ENCODE measurements around the gene MYL4. TPM values are rescaled to one million over a fixed set of nuclear protein-coding genes. Genes with fewer than 3 reads are reported as not detected.
"Not testable (repeated sequence)": the region's sequence is repeated elsewhere in the genome, so short reads cannot be mapped to it uniquely, and the experiment has no call there.

MYL4 gene
- total RNA-seq, 3 donors from 2014 or later (not counting 1 experiment from before 2014, with no cell fraction given): 0.33 TPM; not detected in 2

GRCh38 chr17:47172696-47173565 is 36.2 kb upstream of the MYL4 start:
- H3K4me1 Mint-ChIP-seq: peaks cover 32 to 45% of the 10 kb centered on the region in 2 donors
- H3K27me3 Mint-ChIP-seq (ENCODE audit: low read depth in 2 of 2): no peaks in the 10 kb centered on the region

GRCh38 chr17:47174823-47175222 is 34.3 kb upstream of the MYL4 start:
- H3K36me3 ChIP-seq (ENCODE audit: control insufficient read depth, insufficient read depth, low read length): peaks cover 50% of the 10 kb centered on the region
- H3K36me3 Mint-ChIP-seq; H3K9me3 ChIP-seq (ENCODE audit: control insufficient read depth, insufficient read depth, low read length); H3K4me3 Mint-ChIP-seq; intact Hi-C loops (cut with micrococcal nuclease); H3K27me3 Mint-ChIP-seq (ENCODE audit: low read depth in 2 of 2); H3K27ac ChIP-seq (ENCODE audit: low read length); ATAC-seq; H3K9me3 Mint-ChIP-seq; DNase-seq; H3K27me3 ChIP-seq (ENCODE audit: control insufficient read depth, insufficient read depth, low read length); H3K4me3 ChIP-seq (ENCODE audit: low read length); H3K4me1 ChIP-seq (ENCODE audit: control insufficient read depth, insufficient read depth, low read length): not testable (repeated sequence)
- Mint-ChIP-seq H3K27ac (peak overlapping the region; percentile 61 to 65), H3K4me1 (peaks cover 35 to 52% of the 10 kb centered on the region in 2 donors)
- WGBS (ENCODE audit: insufficient coverage): 96% methylated on average over 8 of the region's 8 CpGs

More at GRCh38 chr17:47172696-47173565, 36.2 kb upstream of the MYL4 start:
- H3K4me3 Mint-ChIP-seq: no peak overlapping the region
- no CpG with 5 or more reads among the region's 2 CpGs for WGBS (ENCODE audit: insufficient coverage)
- H3K27ac Mint-ChIP-seq: peak overlapping the region in 1 of 2 donors; percentile 0
- DNase-seq (no peak), ATAC-seq (no peak)
- peaks cover 53% of the 10 kb centered on the region for H3K36me3 ChIP-seq (ENCODE audit: control insufficient read depth, insufficient read depth, low read length)
- no peaks in the 10 kb centered on the region for H3K4me1 ChIP-seq (ENCODE audit: control insufficient read depth, insufficient read depth, low read length)
- TF ChIP-seq, protein P1, sequence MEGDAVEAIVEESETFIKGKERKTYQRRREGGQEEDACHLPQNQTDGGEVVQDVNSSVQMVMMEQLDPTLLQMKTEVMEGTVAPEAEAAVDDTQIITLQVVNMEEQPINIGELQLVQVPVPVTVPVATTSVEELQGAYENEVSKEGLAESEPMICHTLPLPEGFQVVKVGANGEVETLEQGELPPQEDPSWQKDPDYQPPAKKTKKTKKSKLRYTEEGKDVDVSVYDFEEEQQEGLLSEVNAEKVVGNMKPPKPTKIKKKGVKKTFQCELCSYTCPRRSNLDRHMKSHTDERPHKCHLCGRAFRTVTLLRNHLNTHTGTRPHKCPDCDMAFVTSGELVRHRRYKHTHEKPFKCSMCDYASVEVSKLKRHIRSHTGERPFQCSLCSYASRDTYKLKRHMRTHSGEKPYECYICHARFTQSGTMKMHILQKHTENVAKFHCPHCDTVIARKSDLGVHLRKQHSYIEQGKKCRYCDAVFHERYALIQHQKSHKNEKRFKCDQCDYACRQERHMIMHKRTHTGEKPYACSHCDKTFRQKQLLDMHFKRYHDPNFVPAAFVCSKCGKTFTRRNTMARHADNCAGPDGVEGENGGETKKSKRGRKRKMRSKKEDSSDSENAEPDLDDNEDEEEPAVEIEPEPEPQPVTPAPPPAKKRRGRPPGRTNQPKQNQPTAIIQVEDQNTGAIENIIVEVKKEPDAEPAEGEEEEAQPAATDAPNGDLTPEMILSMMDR (IDR thresholded peaks at IDR 0.05): no peak
- no peak overlapping the region for H3K4me3 ChIP-seq (ENCODE audit: low read length)
- H3K27me3 ChIP-seq (ENCODE audit: control insufficient read depth, insufficient read depth, low read length): no peaks in the 10 kb centered on the region
- no peak overlapping the region for H3K27ac ChIP-seq (ENCODE audit: low read length)
- H3K36me3 Mint-ChIP-seq: peaks cover under 1% of the 10 kb centered on the region
- intact Hi-C loops (cut with micrococcal nuclease): no loop called here
- H3K9me3 ChIP-seq (ENCODE audit: control insufficient read depth, insufficient read depth, low read length): no peaks in the 10 kb centered on the region
- H3K9me3 Mint-ChIP-seq: no peaks in the 10 kb centered on the region

- peaks cover 3% of the 10 kb centered on the region for H3K4me1 ChIP-seq (ENCODE audit: control insufficient read depth, insufficient read depth, low read length)
- peak overlapping the region; percentile 10 to 34 for H3K27ac Mint-ChIP-seq
- H3K27ac ChIP-seq (ENCODE audit: low read length): no peak overlapping the region
- H3K36me3 Mint-ChIP-seq: no peaks in the 10 kb centered on the region
- no peaks in the 10 kb centered on the region for H3K9me3 Mint-ChIP-seq
- ATAC-seq: no peak
- TF ChIP-seq, protein P1 (IDR thresholded peaks at IDR 0.05): no peak
- H3K4me3 ChIP-seq (ENCODE audit: low read length): no peak overlapping the region
- H3K4me1 Mint-ChIP-seq: peaks cover 35 to 47% of the 10 kb centered on the region in 2 donors
- WGBS (ENCODE audit: insufficient coverage): 87% methylated on average over 2 of the region's 2 CpGs
- intact Hi-C loops (cut with micrococcal nuclease): no loop called here
- H3K9me3 ChIP-seq (ENCODE audit: control insufficient read depth, insufficient read depth, low read length): no peaks in the 10 kb centered on the region
- H3K4me3 Mint-ChIP-seq: no peak overlapping the region
- no peaks in the 10 kb centered on the region for H3K27me3 ChIP-seq (ENCODE audit: control insufficient read depth, insufficient read depth, low read length)
- DNase-seq: no peak
- H3K27me3 Mint-ChIP-seq (ENCODE audit: low read depth in 2 of 2): no peaks in the 10 kb centered on the region
- H3K36me3 ChIP-seq (ENCODE audit: control insufficient read depth, insufficient read depth, low read length): peaks cover 45% of the 10 kb centered on the region
Observed at GRCh38 chr17:47176389-47176826, 32.7 kb upstream of the MYL4 start.

DNA sequence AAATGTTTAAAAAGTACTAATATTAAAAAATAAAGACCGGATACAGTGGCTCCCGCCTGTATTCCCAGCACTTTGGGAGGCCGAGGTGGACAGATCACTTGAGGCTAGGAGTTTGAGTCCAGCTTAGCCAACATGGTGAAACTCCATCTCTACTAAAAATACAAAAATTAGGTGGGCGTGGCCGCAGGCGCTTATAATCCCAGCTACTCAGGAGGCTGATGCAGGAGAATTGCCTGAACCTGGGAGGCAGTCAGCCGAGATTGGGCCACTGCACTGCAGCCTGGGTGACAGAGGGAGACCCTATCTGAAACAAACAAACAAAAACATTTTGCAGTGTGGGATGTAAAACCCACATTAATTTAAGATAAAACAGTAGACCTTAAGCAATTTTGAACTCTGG is 31.9 kb upstream of the MYL4 start:
- no peaks in the 10 kb centered on the region for H3K9me3 Mint-ChIP-seq
- no peaks in the 10 kb centered on the region for H3K9me3 ChIP-seq (ENCODE audit: control insufficient read depth, insufficient read depth, low read length)
- H3K36me3 Mint-ChIP-seq: no peaks in the 10 kb centered on the region
- peaks cover 41% of the 10 kb centered on the region for H3K36me3 ChIP-seq (ENCODE audit: control insufficient read depth, insufficient read depth, low read length)
- peaks cover 3% of the 10 kb centered on the region for H3K4me1 ChIP-seq (ENCODE audit: control insufficient read depth, insufficient read depth, low read length)
- no peaks in the 10 kb centered on the region for H3K27me3 ChIP-seq (ENCODE audit: control insufficient read depth, insufficient read depth, low read length)
- intact Hi-C loops (cut with micrococcal nuclease): no loop called here
- no peak overlapping the region for H3K4me3 ChIP-seq (ENCODE audit: low read length)
- no peak overlapping the region for H3K4me3 Mint-ChIP-seq
- no peak overlapping the region for H3K27ac Mint-ChIP-seq
- no peaks in the 10 kb centered on the region for H3K27me3 Mint-ChIP-seq (ENCODE audit: low read depth in 2 of 2)
- 98% methylated on average over 7 of the region's 7 CpGs for WGBS (ENCODE audit: insufficient coverage)
- H3K4me1 Mint-ChIP-seq: peaks cover 43 to 55% of the 10 kb centered on the region in 2 donors
- TF ChIP-seq, protein P1 (IDR thresholded peaks at IDR 0.05): no peak
- ATAC-seq: no peak
- H3K27ac ChIP-seq (ENCODE audit: low read length): no peak overlapping the region
- no peak for DNase-seq

Measured in natural killer cell (primary cell).